NCI-H82 treated with DMSO at 0.1 percent for 48 hours (cell line): ENCODE results near the gene GLI1.
A peak's percentile ranks its signal among the peaks of the same experiment; 100 is the strongest.
"Not testable (repeated sequence)": the region's sequence is repeated elsewhere in the genome, so short reads cannot be mapped to it uniquely, and the experiment has no call there.

Source experiments
- DNase-seq: peaks from one replicate; lab custom pipeline; 2025; ENCODE audit not compliant: unreplicated experiment; lab: John Stamatoyannopoulos, UW

The GLI1 gene

GRCh38 chr12:57459750-57460467, at the start of gene GLI1:
TSS of gene GLI1 (plus strand) at chr12:57459785. CDS start at chr12:57463692, 3,907 bp downstream.
- no peak for DNase-seq

- DNase-seq: no peak
Measured at GRCh38 chr12:57410534-57410933, 49.1 kb upstream of the GLI1 start.

GRCh38 chr12:57414160-57414559, 45.4 kb upstream of the GLI1 start:
- DNase-seq: not testable (repeated sequence)

GRCh38 chr12:57415088-57415487, 44.5 kb upstream of the GLI1 start:
- no peak for DNase-seq

- DNase-seq: no peak
Measured at GRCh38 chr12:57416039-57416996, 43.3 kb upstream of the GLI1 start.

GRCh38 chr12:57418255-57418654, 41.3 kb upstream of the GLI1 start:
- no peak for DNase-seq

- DNase-seq: no peak
Measured at GRCh38 chr12:57419495-57419894, 40.1 kb upstream of the GLI1 start.

- DNase-seq: no peak
Measured at GRCh38 chr12:57420482-57420881, 39.1 kb upstream of the GLI1 start.

GRCh38 chr12:57426948-57427347, 32.6 kb upstream of the GLI1 start:
- not testable (repeated sequence) for DNase-seq

GRCh38 chr12:57428965-57429364, 30.6 kb upstream of the GLI1 start:
- DNase-seq: no peak

GRCh38 chr12:57429473-57430111, 30.0 kb upstream of the GLI1 start:
- no peak for DNase-seq

GRCh38 chr12:57430112-57430930, 29.3 kb upstream of the GLI1 start:
- DNase-seq: no peak

- DNase-seq: peak; percentile 93
Measured at GRCh38 chr12:57430931-57431566, 28.5 kb upstream of the GLI1 start, which contains the start of gene R3HDM2. TSS of gene R3HDM2 (minus strand) at chr12:57431043. CDS start at chr12:57310428, 120,615 bp downstream.

GRCh38 chr12:57431654-57432188, 27.9 kb upstream of the GLI1 start:
- DNase-seq: no peak

- no peak for DNase-seq
Measured at GRCh38 chr12:57433370-57433769, 26.2 kb upstream of the GLI1 start.

GRCh38 chr12:57434517-57435223, 24.9 kb upstream of the GLI1 start, which contains the start of gene INHBC:
TSS of gene INHBC (plus strand) at chr12:57434784. CDS start at chr12:57434887, 103 bp downstream.
- DNase-seq: no peak

GRCh38 chr12:57435293-57435692, 24.3 kb upstream of the GLI1 start:
- DNase-seq: no peak

GRCh38 chr12:57438400-57438799, 21.2 kb upstream of the GLI1 start:
- DNase-seq: no peak

GRCh38 chr12:57439762-57440266, 19.8 kb upstream of the GLI1 start:
- no peak for DNase-seq
